ENCODE results near the gene RAD54L. TPM values are rescaled to one million over a fixed set of nuclear protein-coding genes. Genes with fewer than 3 reads are reported as not detected.

Gene RAD54L
- total and polyA plus RNA-seq, 2 of the 4 experiments (the other 2 are of a cell fraction), result 4.8 to 10.6 TPM

GRCh38 chr1:46280092-46280491 is 32.5 kb downstream of the RAD54L start:
- H3K9ac ChIP-seq (ENCODE audit: low read depth, low read length), result no peak overlapping the region
- dilution Hi-C loops (cut with HindIII; ENCODE audit: low sequenced_read_pairs, unreplicated experiment), result no loop called here
- H3K4me2 ChIP-seq (ENCODE audit: low read depth, low read length), result no peak overlapping the region
- H3K79me1 ChIP-seq (ENCODE audit: low read depth in 1 of 2, low read length in 2 of 2), result peaks cover 19 to 34% of the 10 kb centered on the region in 2 experiments
- H2AK9ac ChIP-seq (replicated peaks; ENCODE audit: low read depth, low read length, poor library complexity), result no peak overlapping the region
- H3K9me1 ChIP-seq (ENCODE audit: insufficient read depth, low read length), result peaks cover 10% of the 10 kb centered on the region
- H3K4me3 ChIP-seq (ENCODE audit: insufficient read depth, low read depth, low read length), result no peak overlapping the region
- WGBS, 2 experiments (ENCODE audit: extremely low coverage in 2 of 2, insufficient read length in 1 of 2), result 100% methylated on average over 1 of the region's 3 CpGs; no CpG with 5 or more reads in 1 of the 2 experiments
- no peaks in the 10 kb centered on the region for H3K9me3 ChIP-seq (ENCODE audit: control insufficient read depth, insufficient read depth, low read length)
- no peak overlapping the region for H2BK20ac ChIP-seq (ENCODE audit: low read depth, low read length)
- no peak for DNase-seq
- no peak overlapping the region for H2BK15ac ChIP-seq (ENCODE audit: low read depth, low read length)
- no peak overlapping the region for H3K14ac ChIP-seq (replicated peaks; ENCODE audit: low read depth, low read length)
- ATAC-seq (ENCODE audit: low read depth), result no peak
- peaks cover 6% of the 10 kb centered on the region for H4K20me1 ChIP-seq (ENCODE audit: insufficient read depth, low read length)
- no peak overlapping the region for H4K8ac ChIP-seq (ENCODE audit: low read depth in 2 of 2, low read length in 2 of 2)
- no peak overlapping the region for H3K27ac ChIP-seq (ENCODE audit: insufficient read depth, low read length)
- no peak overlapping the region for H4K5ac ChIP-seq (ENCODE audit: low read depth, low read length)
- H3K4me1 ChIP-seq (ENCODE audit: control insufficient read depth, insufficient read depth, low read length), result peaks cover 5% of the 10 kb centered on the region
- no peak overlapping the region for H2AFZ ChIP-seq (replicated peaks; ENCODE audit: low read length, poor library complexity)
- H2BK5ac ChIP-seq (ENCODE audit: low read depth, low read length, poor library complexity, severe bottlenecking), result no peak overlapping the region
- no peaks in the 10 kb centered on the region for H3K27me3 ChIP-seq (ENCODE audit: control insufficient read depth, insufficient read depth, low read length)
- no peak overlapping the region for H4K91ac ChIP-seq (ENCODE audit: insufficient read depth, low read depth, low read length)
- ChIA-PET POLR2A (ENCODE audit: unreplicated experiment) (no interaction called here), CTCF (no interaction called here)
- no TSS peak for BruUV-seq (replicated peaks)
- intact Hi-C loops (cut with micrococcal nuclease), result no loop called here
- peaks cover 45% of the 10 kb centered on the region for H3K36me3 ChIP-seq (ENCODE audit: control insufficient read depth, insufficient read depth, low read length)
- in situ Hi-C loops (cut with MboI; ENCODE audit: low sequenced_read_pairs), result no loop called here
- no peak overlapping the region for H2BK120ac ChIP-seq (ENCODE audit: low read depth, low read length)
- no peak overlapping the region for H2AK5ac ChIP-seq (ENCODE audit: low read depth, low read length)
- H3K4ac ChIP-seq (ENCODE audit: low read depth, low read length), result no peak overlapping the region
- TF ChIP-seq CEBPB (IDR thresholded peaks at IDR 0.05; ENCODE audit: low read depth, low read length) (no peak), MAZ (IDR thresholded peaks at IDR 0.05; ENCODE audit: borderline replicate concordance, low read depth, low read length) (no peak), SMC3 (IDR thresholded peaks at IDR 0.05; ENCODE audit: low read depth, low read length) (no peak), CTCF (conservative IDR thresholded peaks at IDR 0.05; ENCODE audit: low read depth, low read length) (no peak), RAD21 (IDR thresholded peaks at IDR 0.05; ENCODE audit: low read length) (no peak), USF2 (IDR thresholded peaks at IDR 0.05; ENCODE audit: low read depth, low read length) (no peak), POLR2A (IDR thresholded peaks at IDR 0.05; ENCODE audit: low read depth, low read length) (no peak), BHLHE40 (IDR thresholded peaks at IDR 0.05; ENCODE audit: low read depth, low read length) (no peak), MAFK (IDR thresholded peaks at IDR 0.05; ENCODE audit: low read depth, low read length) (no peak), ELK1 (IDR thresholded peaks at IDR 0.05; ENCODE audit: borderline replicate concordance, low read depth, low read length) (no peak), NFE2L2 (IDR thresholded peaks at IDR 0.05; ENCODE audit: low read depth, low read length) (no peak), RCOR1 (IDR thresholded peaks at IDR 0.05; ENCODE audit: insufficient replicate concordance, low read length) (no peak), RFX5 (IDR thresholded peaks at IDR 0.05; ENCODE audit: low read depth, low read length) (no peak), FOS (IDR thresholded peaks at IDR 0.05; ENCODE audit: low read depth, low read length) (no peak), CHD1 (IDR thresholded peaks at IDR 0.05; ENCODE audit: low read depth, low read length) (no peak), MXI1 (IDR thresholded peaks at IDR 0.05; ENCODE audit: borderline replicate concordance, low read depth, low read length) (no peak)
- no peak overlapping the region for H3K56ac ChIP-seq (ENCODE audit: extremely low read depth, insufficient read depth, low read length)
- no peak overlapping the region for H3K23ac ChIP-seq (ENCODE audit: low read depth, low read length)
- H3K18ac ChIP-seq (ENCODE audit: low read depth, low read length), result no peak overlapping the region
